CD8-positive, alpha-beta memory T cell (primary cell): ENCODE data around the gene CCDC150. TPM values are rescaled to one million over a fixed set of nuclear protein-coding genes. Genes with fewer than 3 reads are reported as not detected.

Experiments
- CTCF ChIA-PET: fragments of 350-600 bp; sonication (Branson Sonifier 250); formaldehyde crosslinking; loops from one replicate; lab custom pipeline; 2021; ENCODE audit warnings: antibody characterized with exemption; lab: Charles Lee
- POLR2A ChIA-PET: fragments of 350-600 bp; sonication (Branson Sonifier 250); formaldehyde crosslinking; loops from one replicate; lab custom pipeline; 2021; ENCODE audit warnings: antibody characterized with exemption; lab: Charles Lee
- DNase-seq, 5 donors: peaks; one replicate each; pipeline versions ENCODE4 v3.0.0 to v3.0.0-alpha.2; 2020 to 2022; ENCODE audit warnings: mixed read lengths in 1 of 5
- H3K27ac ChIP-seq: one replicate; pipeline ENCODE4 v1.7.0; 2013; ENCODE audit warnings: low read depth, mild to moderate bottlenecking, low read length, moderate library complexity
- H3K27me3 ChIP-seq: 2 replicates; pipeline ENCODE4 v1.7.0; 2013; ENCODE audit warnings: low read length, mild to moderate bottlenecking; ENCODE audit not compliant: insufficient read depth, poor library complexity, severe bottlenecking
- H3K36me3 ChIP-seq: 2 replicates; pipeline ENCODE4 v1.7.0; 2013; ENCODE audit warnings: mild to moderate bottlenecking, low read length, moderate library complexity; ENCODE audit not compliant: insufficient read depth
- H3K4me1 ChIP-seq: 2 replicates; pipeline ENCODE4 v1.7.0; 2013; ENCODE audit warnings: mild to moderate bottlenecking, low read length, moderate library complexity; ENCODE audit not compliant: insufficient read depth
- H3K4me3 ChIP-seq: 2 replicates; pipeline ENCODE4 v1.7.0; 2013; ENCODE audit warnings: mild to moderate bottlenecking, low read length
- H3K9me3 ChIP-seq: 2 replicates; pipeline ENCODE4 v1.7.0; 2013; ENCODE audit warnings: mild to moderate bottlenecking, low read length
- H3K27ac Mint-ChIP-seq, 8 donors: one replicate each; pipeline ENCODE4 v1.8.0; 2020 to 2021; ENCODE audit warnings: mixed read lengths in 8 of 8, mild to moderate bottlenecking in 6 of 8, inconsistent platforms in 3 of 8, moderate library complexity in 3 of 8
- H3K27me3 Mint-ChIP-seq, 2 donors: one replicate each; pipeline ENCODE4 v1.8.0; 2020 to 2021; ENCODE audit warnings: mixed read lengths in 2 of 2, mild to moderate bottlenecking in 1 of 2, moderate library complexity in 1 of 2
- H3K36me3 Mint-ChIP-seq, 3 donors: one replicate each; pipeline ENCODE4 v1.8.0; 2020 to 2021; ENCODE audit warnings: mixed read lengths in 3 of 3, inconsistent platforms in 1 of 3, mild to moderate bottlenecking in 1 of 3
- H3K4me1 Mint-ChIP-seq, 3 donors: one replicate each; pipeline ENCODE4 v1.8.0; 2020 to 2021; ENCODE audit warnings: mixed read lengths in 3 of 3, inconsistent platforms in 1 of 3, mild to moderate bottlenecking in 1 of 3
- H3K4me3 Mint-ChIP-seq, 7 donors: one replicate each; pipeline ENCODE4 v1.8.0; 2020 to 2021; ENCODE audit warnings: mixed read lengths in 7 of 7, mild to moderate bottlenecking in 6 of 7, moderate library complexity in 4 of 7, inconsistent platforms in 2 of 7
- H3K9me3 Mint-ChIP-seq, 5 donors: one replicate each; pipeline ENCODE4 v1.8.0; 2020 to 2022; ENCODE audit warnings: mixed read lengths in 5 of 5, mild to moderate bottlenecking in 3 of 5, moderate library complexity in 2 of 5, inconsistent platforms in 1 of 5
- polyA plus RNA-seq: library from polyadenylated mRNA; unstranded; fragments of 300-500 nt; fragmentation: Illumina TruSeq; gene quantifications from one replicate; pipeline ENCODE4 v1.2.3, GENCODE V29; 2021
- total RNA-seq, 2 experiments: library from RNA; stranded (reverse); gene quantifications; one replicate each; pipeline ENCODE4 v1.2.3, GENCODE V29; 2021

CCDC150 gene
- total and polyA plus RNA-seq, 3 experiments from 2014 or later: 0.07 to 8.2 (median 7.9) TPM

GRCh38 chr2:196742216-196742615 lies 102.7 kb downstream of the CCDC150 start:
- ChIA-PET CTCF (interaction anchor here (1.2 kb wide), 1 partner anchor 9 kb away, joined by 4 read pairs; no protein-coding TSS in a partner anchor), POLR2A (no interaction called here)
- Histone ChIP-seq H3K4me3 (no peak overlapping the region), H3K36me3 (no peaks in the 10 kb centered on the region), H3K9me3 (no peaks in the 10 kb centered on the region), H3K27ac (no peak overlapping the region), H3K27me3 (no peaks in the 10 kb centered on the region), H3K4me1 (no peaks in the 10 kb centered on the region)
- Mint-ChIP-seq H3K27me3 (no peaks in the 10 kb centered on the region), H3K4me3 (no peak overlapping the region), H3K27ac (no peak overlapping the region), H3K36me3 (peaks cover 0 to 25% (median 2%) of the 10 kb centered on the region in 3 donors), H3K4me1 (no peaks in the 10 kb centered on the region), H3K9me3 (peaks cover 0 to 13% (median 6%) of the 10 kb centered on the region in 5 donors)
- no peak for DNase-seq

DNA sequence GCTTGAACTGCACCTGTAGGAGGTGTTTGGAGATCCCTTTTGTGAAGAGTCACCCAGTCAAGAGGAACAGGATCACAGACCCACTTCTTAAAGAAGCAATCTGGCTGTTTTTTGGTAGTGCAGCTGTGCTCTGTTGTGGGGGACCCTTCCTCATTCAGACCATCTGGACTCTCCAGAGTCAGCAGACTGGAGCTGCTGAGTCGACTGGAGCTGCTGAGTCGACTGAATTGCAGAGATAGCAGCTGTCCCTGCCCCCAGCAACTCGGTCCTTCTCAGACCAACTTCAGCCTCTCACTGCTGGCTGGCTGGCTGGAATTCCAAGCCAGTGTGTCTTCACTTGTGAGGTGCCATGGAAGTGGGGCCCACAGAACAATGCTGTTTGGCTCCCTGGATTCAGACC lies 103.2 kb downstream of the CCDC150 start:
- Histone ChIP-seq H3K9me3 (no peaks in the 10 kb centered on the region), H3K4me1 (no peaks in the 10 kb centered on the region), H3K27ac (no peak overlapping the region), H3K36me3 (no peaks in the 10 kb centered on the region), H3K27me3 (no peaks in the 10 kb centered on the region), H3K4me3 (no peak overlapping the region)
- Mint-ChIP-seq H3K9me3 (peaks cover 0 to 13% (median 5%) of the 10 kb centered on the region in 5 donors), H3K27me3 (no peaks in the 10 kb centered on the region), H3K27ac (no peak overlapping the region), H3K4me1 (no peaks in the 10 kb centered on the region), H3K4me3 (no peak overlapping the region), H3K36me3 (peaks cover 0 to 24% (median 2%) of the 10 kb centered on the region in 3 donors)
- no peak for DNase-seq
- CTCF ChIA-PET: interaction anchor here (1.2 kb wide), 1 partner anchor 8 kb away, joined by 4 read pairs; no protein-coding TSS in a partner anchor
- POLR2A ChIA-PET: no interaction called here

DNA sequence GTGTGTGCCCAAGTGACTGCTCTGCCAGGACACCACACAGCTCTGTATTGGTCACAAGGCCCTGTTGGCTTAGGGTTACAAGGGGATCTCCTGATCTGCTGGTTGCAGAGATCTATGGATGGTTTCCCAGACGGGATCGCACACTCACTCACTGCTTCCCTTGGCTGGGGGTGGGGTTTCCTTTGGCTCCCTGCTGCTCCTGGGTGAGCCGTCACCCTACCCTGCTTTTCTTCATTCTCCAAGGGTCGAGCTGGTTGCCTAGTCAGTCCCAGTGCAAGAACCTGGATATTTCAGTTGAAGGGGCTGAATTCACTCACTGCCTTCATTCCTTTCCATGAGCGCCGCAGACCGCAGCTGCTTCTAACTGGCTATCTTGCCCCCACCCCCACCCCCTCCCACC lies 103.7 kb downstream of the CCDC150 start:
- no peaks in the 10 kb centered on the region for H3K27me3 ChIP-seq
- peaks cover 0 to 2% of the 10 kb centered on the region in 2 donors for H3K27me3 Mint-ChIP-seq
- H3K4me3 ChIP-seq: no peak overlapping the region
- H3K9me3 ChIP-seq: no peaks in the 10 kb centered on the region
- no peak overlapping the region for H3K27ac Mint-ChIP-seq
- DNase-seq: no peak
- peaks cover 0 to 13% (median 2%) of the 10 kb centered on the region in 5 donors for H3K9me3 Mint-ChIP-seq
- H3K36me3 Mint-ChIP-seq: peaks cover 0 to 21% (median 2%) of the 10 kb centered on the region in 3 donors
- ChIA-PET POLR2A (no interaction called here), CTCF (interaction anchor here (1.2 kb wide), 1 partner anchor 8 kb away, joined by 4 read pairs; no protein-coding TSS in a partner anchor)
- H3K4me1 Mint-ChIP-seq: no peaks in the 10 kb centered on the region
- no peak overlapping the region for H3K4me3 Mint-ChIP-seq
- H3K36me3 ChIP-seq: no peaks in the 10 kb centered on the region
- no peak overlapping the region for H3K27ac ChIP-seq
- no peaks in the 10 kb centered on the region for H3K4me1 ChIP-seq

GRCh38 chr2:196745711-196746110 lies 106.2 kb downstream of the CCDC150 start:
- Mint-ChIP-seq H3K27me3 (peaks cover 0 to 4% of the 10 kb centered on the region in 2 donors), H3K4me3 (no peak overlapping the region), H3K9me3 (no peaks in the 10 kb centered on the region), H3K36me3 (peaks cover 0 to 8% (median 2%) of the 10 kb centered on the region in 3 donors), H3K27ac (no peak overlapping the region), H3K4me1 (peaks cover 5 to 10% (median 8%) of the 10 kb centered on the region in 3 donors)
- H3K4me3 ChIP-seq: no peak overlapping the region
- H3K9me3 ChIP-seq: no peaks in the 10 kb centered on the region
- H3K36me3 ChIP-seq: no peaks in the 10 kb centered on the region
- H3K4me1 ChIP-seq: no peaks in the 10 kb centered on the region
- no peak overlapping the region for H3K27ac ChIP-seq
- CTCF ChIA-PET: no interaction called here
- DNase-seq: no peak
- POLR2A ChIA-PET: no interaction called here
- no peaks in the 10 kb centered on the region for H3K27me3 ChIP-seq

DNA sequence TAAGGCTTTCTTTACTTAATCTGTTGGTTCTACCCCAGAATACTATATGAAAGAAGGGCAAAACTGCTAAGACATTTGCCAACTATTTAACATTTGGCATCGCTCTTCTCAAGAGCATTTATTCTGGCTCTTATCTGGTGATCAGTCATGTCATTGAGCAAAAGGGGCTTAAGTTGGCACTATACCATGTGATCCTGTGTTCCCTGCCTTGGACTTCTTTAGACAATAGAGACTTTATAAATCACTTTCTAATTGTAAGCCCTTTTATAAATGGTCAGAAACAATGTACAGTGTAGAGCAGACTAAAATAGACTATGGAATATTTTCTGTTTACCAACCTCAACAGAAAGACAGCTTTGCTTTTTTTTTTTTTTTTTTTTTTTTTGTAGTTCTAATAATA lies 107.9 kb downstream of the CCDC150 start:
- Mint-ChIP-seq H3K27me3 (peaks cover 0 to 4% of the 10 kb centered on the region in 2 donors), H3K36me3 (peaks cover 0 to under 1% (median 0%) of the 10 kb centered on the region in 3 donors), H3K4me3 (no peak overlapping the region), H3K9me3 (no peaks in the 10 kb centered on the region), H3K4me1 (peaks cover 10 to 20% (median 16%) of the 10 kb centered on the region in 3 donors), H3K27ac (no peak overlapping the region)
- no peak overlapping the region for H3K27ac ChIP-seq
- DNase-seq: no peak
- H3K9me3 ChIP-seq: no peaks in the 10 kb centered on the region
- no peak overlapping the region for H3K4me3 ChIP-seq
- no peaks in the 10 kb centered on the region for H3K4me1 ChIP-seq
- ChIA-PET POLR2A (no interaction called here), CTCF (no interaction called here)
- H3K36me3 ChIP-seq: no peaks in the 10 kb centered on the region
- H3K27me3 ChIP-seq: no peaks in the 10 kb centered on the region

- Histone ChIP-seq H3K36me3 (no peaks in the 10 kb centered on the region), H3K4me1 (no peaks in the 10 kb centered on the region), H3K27me3 (no peaks in the 10 kb centered on the region), H3K27ac (no peak overlapping the region), H3K9me3 (no peaks in the 10 kb centered on the region), H3K4me3 (no peak overlapping the region)
- no peaks in the 10 kb centered on the region for H3K9me3 Mint-ChIP-seq
- no peak for DNase-seq
- peaks cover 10 to 20% (median 16%) of the 10 kb centered on the region in 3 donors for H3K4me1 Mint-ChIP-seq
- H3K36me3 Mint-ChIP-seq: peaks cover 0 to 1% (median 0%) of the 10 kb centered on the region in 3 donors
- POLR2A ChIA-PET: no interaction called here
- CTCF ChIA-PET: interaction anchor here (0.7 kb wide), 1 partner anchor 1485 kb away, joined by 3 read pairs; no protein-coding TSS in a partner anchor
- H3K27me3 Mint-ChIP-seq: peaks cover 0 to 4% of the 10 kb centered on the region in 2 donors
- peak overlapping the region in 1 of 8 donors; percentile 20 for H3K27ac Mint-ChIP-seq
- H3K4me3 Mint-ChIP-seq: no peak overlapping the region
Measured at GRCh38 chr2:196748123-196748522, 108.6 kb downstream of the CCDC150 start.

DNA sequence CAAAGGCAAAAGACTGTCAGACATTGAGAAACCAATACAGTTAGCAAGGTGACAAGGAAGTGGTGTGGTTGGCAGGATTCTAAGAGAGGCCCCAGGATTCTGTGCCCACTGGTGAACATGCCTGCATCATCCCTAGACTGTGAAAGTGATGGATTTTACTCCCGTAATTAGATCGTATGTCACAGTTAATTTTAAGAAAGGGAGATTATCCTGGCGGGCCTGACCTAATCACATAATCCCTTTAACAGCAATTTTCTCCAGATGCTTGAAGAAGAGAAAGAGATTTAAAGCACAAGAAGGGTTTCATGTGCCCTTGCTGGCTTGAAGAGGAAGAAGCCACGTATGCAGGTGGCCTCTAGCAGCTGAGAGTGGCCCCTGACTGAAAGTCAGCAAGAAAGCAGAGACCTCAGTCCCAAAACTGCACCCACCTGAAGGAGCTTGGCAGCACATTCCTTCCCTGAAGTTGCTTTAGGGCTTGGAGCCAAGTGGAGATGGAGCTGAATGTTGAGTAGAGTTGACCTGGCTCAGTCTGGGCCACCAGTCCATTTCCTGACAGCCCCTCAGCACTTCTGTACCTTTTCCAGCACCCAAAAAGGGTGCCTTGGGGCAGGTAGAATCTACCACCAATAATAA lies 110.9 kb downstream of the CCDC150 start:
- POLR2A ChIA-PET: no interaction called here
- H3K4me3 Mint-ChIP-seq: no peak overlapping the region
- H3K9me3 ChIP-seq: no peaks in the 10 kb centered on the region

DNA sequence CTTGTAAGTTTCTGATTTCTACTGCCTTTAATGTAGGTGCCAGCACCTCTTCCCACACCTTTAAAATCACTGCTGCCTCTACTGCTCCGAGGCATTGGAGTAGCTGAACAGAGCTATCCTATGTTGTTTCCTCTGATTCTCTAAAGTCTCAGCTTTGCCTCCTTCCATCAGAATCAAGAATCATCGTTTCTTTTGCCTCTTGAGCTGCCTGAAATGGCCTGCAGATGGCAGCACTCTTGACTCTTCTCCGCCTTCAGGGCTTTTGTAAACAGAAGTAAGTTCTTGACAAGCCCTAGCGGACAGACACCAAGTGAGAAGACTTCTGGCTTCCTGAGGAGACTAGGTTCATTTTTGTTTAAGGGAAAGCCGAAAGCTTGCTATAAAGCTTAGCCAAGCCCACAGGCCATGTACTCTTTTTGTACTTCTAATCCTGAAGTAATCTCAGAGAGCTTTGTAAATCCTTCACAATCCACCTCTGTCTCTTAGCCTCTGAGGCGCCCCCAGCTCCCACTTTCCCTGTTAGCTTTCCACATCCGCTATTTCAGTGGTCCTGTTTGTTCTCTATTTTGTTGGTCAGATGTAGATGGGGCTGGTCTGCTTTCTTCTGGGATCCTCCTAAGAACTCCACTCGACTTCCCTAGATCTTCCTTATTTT lies 111.6 kb downstream of the CCDC150 start:
- Mint-ChIP-seq H3K27ac (peak overlapping the region in 2 of 8 donors; percentile 40 to 86), H3K36me3 (peaks cover 0 to 13% (median 2%) of the 10 kb centered on the region in 3 donors), H3K27me3 (peaks cover 0 to 4% of the 10 kb centered on the region in 2 donors), H3K4me3 (no peak overlapping the region), H3K9me3 (peaks cover 9 to 23% (median 21%) of the 10 kb centered on the region in 5 donors), H3K4me1 (peaks cover 10 to 20% (median 16%) of the 10 kb centered on the region in 3 donors)
- peak; percentile 30 to 70 (median 42) for DNase-seq
- Histone ChIP-seq H3K36me3 (no peaks in the 10 kb centered on the region), H3K27me3 (no peaks in the 10 kb centered on the region), H3K4me3 (no peak overlapping the region), H3K9me3 (no peaks in the 10 kb centered on the region), H3K27ac (no peak overlapping the region), H3K4me1 (no peaks in the 10 kb centered on the region)
- CTCF ChIA-PET: interaction anchor here (0.7 to 1.6 kb wide), 12 partner anchors 9 to 1545 kb away, joined by 3 to 9 read pairs (median 4); no protein-coding TSS in a partner anchor
- POLR2A ChIA-PET: no interaction called here

More for the DNA sequence above, 110.9 kb downstream of the CCDC150 start:
- peaks cover 0 to 4% of the 10 kb centered on the region in 2 donors for H3K27me3 Mint-ChIP-seq
- peaks cover 0 to 6% (median 2%) of the 10 kb centered on the region in 3 donors for H3K36me3 Mint-ChIP-seq
- no peaks in the 10 kb centered on the region for H3K27me3 ChIP-seq
- no peak for DNase-seq
- H3K9me3 Mint-ChIP-seq: peaks cover 2 to 16% (median 14%) of the 10 kb centered on the region in 5 donors
- no peak overlapping the region for H3K27ac ChIP-seq
- no peaks in the 10 kb centered on the region for H3K4me1 ChIP-seq
- H3K4me3 ChIP-seq: no peak overlapping the region
- peak overlapping the region in 1 of 8 donors; percentile 16 for H3K27ac Mint-ChIP-seq
- CTCF ChIA-PET: interaction anchor here (0.7 to 1.6 kb wide), 12 partner anchors 8 to 1546 kb away, joined by 3 to 9 read pairs (median 4); no protein-coding TSS in a partner anchor
- peaks cover 10 to 20% (median 16%) of the 10 kb centered on the region in 3 donors for H3K4me1 Mint-ChIP-seq
- H3K36me3 ChIP-seq: no peaks in the 10 kb centered on the region
